A204.1 (cell line): Measurements from ENCODE around the gene AIF1.

Source experiments
- FAIRE-seq: peaks from 2 replicates; lab custom pipeline; 2012; peaks lifted over from hg19 to GRCh38; lab: Jason Lieb, UNC

The AIF1 gene

GRCh38 chr6:31663961-31664789 lies 49.1 kb downstream of the AIF1 start:
- FAIRE-seq = no peak

DNA sequence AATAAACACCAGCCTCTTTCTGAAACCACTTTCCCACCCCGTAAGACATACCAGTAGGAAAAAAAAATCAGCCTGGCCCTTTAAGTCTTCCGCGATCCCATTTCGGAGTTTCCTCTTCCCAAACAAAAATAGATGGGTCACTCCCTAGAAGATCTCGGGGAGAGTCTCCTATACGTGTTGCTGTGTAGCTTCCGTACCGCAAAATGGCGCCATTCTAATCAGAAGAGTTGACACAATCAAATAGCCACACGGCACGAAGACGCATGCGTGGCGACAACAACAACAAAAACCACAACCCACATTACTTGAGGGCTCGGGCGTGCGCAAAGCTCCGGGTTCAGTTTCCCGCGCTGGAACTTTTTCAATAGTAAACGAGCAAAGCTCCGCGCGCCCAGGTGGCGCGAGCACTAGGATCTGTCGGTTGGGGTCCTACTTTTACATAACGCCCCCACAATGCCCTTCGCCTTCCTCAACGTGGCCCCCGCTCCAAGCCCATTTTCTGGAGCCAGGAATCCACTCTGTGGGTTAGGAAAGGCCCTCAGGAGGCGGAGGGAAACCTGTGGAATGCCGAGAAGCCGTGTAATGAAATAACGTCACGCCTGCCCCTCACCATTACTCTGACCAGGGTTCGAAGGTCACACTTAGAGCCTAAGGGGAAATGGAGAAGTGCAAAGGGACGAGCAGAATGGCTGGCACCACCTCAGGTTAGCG lies 49.9 kb downstream of the AIF1 start, which contains the start of gene GPANK1:
TSS of gene GPANK1 (minus strand) at position 208 of the 711 bp plus-strand sequence. CDS start 519 bp downstream, outside the sequence.
- FAIRE-seq = peak; percentile 35

- peak; percentile 59 for FAIRE-seq
These were observed 50.7 kb downstream of the AIF1 start, which contains the start of gene CSNK2B for GRCh38 chr6:31665501-31666336. CSNK2B (plus strand) TSS chr6:31666080; CDS start chr6:31666832, 752 bp downstream.

DNA sequence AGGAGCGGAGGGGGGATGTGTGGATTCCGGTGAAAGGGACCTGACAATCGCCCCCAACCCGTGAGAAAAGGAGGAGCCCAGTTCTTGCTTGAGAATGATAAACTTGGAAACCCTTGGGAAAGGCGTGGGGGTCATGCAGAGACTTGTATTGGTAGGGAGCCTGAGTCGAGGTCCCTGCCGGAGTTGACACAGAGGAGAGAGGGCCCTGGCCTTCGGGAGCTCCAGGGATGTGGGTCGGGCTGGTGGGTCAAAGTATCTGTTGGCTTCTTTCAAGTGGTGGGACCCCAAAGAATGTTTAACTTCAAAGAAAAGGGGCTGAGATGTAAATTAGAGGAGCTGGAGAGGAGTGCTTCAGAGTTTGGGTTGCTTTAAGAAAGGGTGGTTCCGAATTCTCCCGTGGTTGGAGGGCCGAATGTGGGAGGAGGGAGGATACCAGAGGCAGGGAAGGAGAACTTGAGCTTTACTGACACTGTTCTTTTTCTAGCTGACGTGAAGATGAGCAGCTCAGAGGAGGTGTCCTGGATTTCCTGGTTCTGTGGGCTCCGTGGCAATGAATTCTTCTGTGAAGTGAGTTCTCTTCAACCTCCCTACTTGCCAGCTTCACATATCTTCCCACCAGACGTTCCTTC lies 51.4 kb downstream of the AIF1 start:
- no peak for FAIRE-seq
